NCI-H2029 treated with DMSO at 0.1 percent for 48 hours (cell line): ENCODE data around the gene GPR137.
"Not testable (repeated sequence)": the region's sequence is repeated elsewhere in the genome, so short reads cannot be mapped to it uniquely, and the experiment has no call there.

Experiments
- DNase-seq: peaks from one replicate; lab custom pipeline; 2025; lab: John Stamatoyannopoulos, UW

GPR137 gene, protein sequence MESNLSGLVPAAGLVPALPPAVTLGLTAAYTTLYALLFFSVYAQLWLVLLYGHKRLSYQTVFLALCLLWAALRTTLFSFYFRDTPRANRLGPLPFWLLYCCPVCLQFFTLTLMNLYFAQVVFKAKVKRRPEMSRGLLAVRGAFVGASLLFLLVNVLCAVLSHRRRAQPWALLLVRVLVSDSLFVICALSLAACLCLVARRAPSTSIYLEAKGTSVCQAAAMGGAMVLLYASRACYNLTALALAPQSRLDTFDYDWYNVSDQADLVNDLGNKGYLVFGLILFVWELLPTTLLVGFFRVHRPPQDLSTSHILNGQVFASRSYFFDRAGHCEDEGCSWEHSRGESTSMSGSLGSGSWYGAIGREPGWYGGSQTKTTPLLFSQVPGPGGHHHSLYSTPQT

DNA sequence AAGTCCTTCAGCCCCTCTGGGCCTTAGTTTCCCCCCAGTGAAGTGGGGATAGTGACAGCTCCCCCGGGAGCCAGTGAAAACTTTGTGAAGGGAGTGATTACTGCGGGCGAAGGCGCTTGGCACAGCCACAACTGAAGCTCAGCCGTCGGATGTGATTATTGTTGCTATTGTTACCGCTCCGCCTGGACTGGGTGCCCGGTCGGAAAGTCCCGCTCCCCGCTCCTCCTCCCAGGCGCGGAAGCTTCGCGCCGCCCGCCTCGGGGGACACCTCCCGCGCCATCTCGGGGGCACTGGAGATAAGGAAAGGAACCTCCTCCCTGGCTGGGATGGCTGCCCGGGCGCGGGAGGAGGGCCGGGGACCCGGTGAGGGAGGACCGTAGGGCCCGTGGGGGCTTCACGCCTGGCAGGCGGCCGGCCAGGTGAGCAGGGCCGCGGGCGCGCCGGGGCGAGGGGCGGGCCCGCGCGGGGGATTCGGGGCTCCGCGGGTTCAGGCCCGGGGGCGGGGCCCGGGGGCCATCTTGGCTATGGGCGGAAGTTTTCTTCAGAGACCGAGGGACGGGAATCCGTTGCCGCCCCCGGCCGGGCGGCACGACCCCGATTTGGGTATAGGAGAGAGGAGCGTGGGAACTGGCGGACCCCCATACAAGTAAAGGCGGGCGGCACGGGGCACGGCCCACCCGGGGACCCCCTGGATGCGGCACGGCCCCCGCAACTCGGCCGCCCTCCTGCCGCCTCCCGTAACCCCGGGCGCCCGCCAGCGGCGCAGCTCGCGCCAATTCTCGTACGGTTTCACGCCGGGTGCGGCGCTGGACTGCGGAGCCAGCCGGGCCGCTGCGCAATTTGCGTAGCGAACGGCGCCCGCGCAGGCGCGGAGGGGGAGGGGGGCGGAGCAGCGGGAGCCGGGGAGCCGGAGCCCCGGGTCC is at the start of gene GPR137:
Gene GPR137, plus strand, starts transcription at position 887 of the 923 bp plus-strand sequence. CDS start 677 bp downstream, outside the sequence.
- DNase-seq, result peak; percentile 43

DNA sequence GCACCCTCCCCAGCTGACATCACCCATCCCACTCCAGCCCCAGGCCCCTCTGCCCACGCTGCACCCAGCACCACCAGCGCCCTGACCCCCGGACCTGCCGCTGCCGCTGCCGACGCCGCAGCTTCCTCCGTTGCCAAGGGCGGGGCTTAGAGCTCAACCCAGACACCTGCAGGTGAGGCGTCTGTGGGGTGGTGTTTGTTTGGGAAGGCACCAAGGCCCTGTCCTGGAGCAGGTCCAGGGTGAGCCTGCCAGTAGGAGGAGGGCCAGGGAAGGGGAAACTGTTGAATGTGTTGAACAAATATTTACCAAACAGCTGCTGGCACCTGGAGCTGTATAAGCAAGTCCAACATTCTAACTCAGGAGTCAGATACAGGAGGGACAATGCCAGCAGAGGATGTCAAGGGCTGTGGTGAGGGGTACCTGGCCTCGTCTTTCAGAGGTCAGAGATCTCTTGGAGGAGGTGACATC is 48.1 kb upstream of the GPR137 start:
- DNase-seq, result peak; percentile 94

DNA sequence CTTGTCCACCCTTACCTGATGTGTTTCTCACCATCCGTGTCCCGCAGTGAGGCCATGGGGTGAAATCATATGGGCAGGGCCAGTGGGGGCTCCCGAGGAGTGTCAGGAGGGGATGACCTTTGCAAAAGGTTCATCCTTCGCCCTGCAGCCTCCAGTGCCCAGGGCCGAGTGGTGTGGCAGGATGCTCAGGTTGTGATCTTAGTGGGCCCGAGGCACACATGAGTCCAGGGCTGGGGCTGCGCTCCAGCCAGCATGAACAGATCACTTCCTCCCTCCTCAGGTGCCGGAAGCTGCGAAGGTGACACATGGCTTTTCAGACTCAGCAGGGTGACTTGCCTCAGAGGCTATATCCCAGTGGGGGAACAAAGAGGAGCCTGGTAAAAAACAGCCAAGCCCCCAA is 47.6 kb upstream of the GPR137 start:
- DNase-seq, result no peak

DNA sequence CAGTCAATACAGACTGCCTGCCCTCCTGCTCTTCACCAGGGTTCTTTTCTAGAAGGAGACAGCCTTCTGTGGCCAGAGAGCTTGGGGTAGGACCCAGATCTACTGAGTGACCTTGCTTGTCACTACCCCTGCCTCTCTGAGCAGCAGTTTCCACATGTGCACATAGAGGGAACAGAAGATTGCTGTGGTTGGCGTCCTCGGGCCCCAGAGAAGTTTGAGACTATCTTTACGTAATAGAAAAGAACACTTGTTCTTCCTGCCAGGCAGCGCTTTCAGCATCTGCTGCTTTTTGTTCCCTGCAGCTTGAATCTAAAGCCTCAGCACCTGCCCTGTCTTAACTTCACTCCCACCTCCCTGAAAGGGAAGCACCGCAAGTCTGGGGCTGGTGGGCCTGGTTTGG is 46.6 kb upstream of the GPR137 start:
- DNase-seq, result no peak

DNA sequence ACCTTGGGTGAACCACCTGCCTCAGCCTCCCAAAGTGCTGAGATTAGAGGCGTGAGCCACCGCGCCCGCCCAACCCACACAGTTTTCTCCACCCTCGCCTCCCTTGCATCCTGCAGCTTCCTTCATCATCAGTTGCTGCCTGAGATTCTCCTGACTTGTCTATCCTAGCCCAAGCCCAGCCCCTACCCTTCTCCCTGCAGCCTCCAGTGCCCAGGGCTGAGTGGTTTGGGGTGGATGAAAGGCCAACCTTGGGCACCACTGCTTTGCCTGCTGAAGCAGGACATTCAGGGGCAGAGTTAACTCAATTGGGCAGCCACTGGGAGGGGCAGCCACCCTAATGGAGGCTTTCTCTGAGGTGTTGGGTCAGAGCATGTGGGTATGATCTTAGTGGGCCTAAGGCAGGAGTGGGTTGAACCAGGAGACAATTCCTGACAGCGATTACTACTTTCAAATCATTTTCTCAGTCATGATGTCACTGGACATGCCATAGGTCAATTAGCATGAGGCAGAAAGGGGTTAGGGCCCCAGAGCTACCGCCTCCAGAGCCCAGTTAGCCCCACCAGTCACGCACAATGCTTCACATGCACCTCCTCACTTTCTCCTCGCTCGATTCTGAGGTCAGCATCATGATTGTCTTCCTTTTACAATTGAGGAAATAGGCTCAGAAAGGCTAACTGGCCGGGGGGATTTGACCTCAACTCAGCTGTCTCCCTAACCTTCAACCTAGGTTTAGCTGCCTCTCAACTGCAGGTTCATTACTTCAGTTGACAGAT is 45.8 kb upstream of the GPR137 start:
- no peak for DNase-seq

DNA sequence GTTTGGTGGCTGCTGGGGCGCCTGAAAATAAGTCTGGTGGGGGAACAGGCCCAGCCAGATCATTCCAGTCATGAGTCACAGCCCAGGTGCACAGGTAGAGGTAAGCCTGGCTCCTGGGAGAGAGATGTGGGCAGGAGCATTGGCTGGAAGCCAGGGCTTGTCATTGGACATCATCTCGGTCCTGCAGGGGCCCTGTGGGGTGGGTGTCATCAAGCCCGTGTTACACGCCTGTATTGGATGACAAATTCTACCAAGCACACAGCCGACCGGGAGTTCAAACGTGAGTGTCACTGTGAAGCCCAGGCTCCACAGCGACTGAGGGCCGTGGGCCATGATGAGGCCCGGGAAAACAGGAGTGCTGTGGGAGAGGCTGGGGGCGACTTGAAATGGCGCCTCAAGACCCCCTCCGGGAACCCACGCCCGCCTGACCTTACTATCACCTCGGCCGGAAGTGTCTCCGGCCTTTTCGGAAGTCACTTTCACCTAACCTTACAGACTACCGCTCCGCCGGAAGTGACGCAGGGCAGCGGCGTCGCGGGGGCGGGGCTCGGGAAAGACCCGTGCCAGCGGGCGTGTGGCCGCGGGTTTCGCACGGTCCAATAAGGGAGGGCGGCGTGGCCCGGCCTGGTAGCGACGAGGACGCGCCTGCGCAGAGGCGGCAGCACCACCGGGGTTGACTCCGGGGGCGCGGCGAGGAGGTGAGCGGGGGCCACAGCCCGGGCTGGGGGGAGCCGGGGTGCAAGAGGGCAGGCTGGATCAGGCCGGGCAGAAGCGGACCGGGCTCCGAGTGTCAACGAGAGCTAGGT is 45.0 kb upstream of the GPR137 start, which contains the start of gene FKBP2:
Gene FKBP2, plus strand, starts transcription at position 661 of the 806 bp plus-strand sequence. CDS start 1,293 bp downstream, outside the sequence.
- peak; percentile 82 for DNase-seq

DNA sequence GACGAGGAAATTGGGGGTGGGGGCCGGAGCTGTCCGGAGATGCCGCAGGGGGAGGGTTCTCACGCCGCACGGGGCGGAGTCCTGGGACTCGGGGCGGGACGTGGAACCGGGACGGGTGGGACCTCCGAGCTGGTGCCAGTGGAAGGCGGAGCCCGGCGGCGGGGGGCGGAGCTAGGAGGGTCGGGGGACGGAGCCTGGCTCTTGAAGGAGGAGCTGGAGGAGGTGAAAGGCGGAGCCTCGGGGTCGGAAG is 44.5 kb upstream of the GPR137 start:
- DNase-seq, result peak; percentile 96

DNA sequence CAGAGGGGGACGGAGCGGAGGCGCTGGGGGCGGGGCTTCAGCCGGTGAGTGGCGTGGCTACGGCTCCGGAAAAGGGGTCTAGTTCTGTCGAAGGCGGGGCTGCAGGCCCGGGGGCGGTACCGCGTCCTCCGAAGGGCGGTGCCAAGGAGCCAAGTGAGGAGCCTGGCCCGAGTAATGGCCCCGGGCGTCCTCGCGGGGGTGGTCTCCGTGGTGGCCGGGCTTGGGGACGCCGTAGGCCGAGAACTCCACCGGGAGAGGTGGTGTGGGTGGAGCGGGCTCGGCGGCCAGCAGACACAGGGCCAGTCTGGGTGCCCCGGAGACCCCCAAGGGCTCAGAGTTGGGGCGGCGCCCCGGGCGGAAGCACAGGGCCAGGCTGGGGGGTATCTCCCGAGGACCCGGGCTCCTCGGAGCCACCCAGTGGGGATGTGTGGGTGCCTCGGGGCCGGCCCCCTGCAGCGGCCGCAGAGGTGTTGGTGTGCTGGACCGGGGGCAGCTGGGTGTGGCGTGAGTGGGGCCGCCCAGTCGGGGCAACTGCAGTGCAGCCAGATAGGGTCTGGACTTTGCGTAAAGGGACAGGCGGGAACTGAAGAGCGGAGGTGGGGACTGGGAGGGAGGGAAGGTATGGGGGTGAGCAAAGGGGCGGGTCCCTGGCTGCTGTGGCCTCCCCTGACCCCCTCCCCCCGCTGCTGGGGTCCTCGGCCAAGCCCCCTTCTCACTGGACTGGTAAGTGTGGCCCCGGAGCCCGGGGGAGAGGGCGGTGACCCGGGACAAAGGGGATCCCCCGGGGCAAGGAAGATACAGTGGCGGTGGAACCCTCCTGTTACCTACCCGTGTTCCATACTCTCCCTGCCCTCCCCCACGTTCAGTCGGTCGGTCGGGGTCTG is 43.9 kb upstream of the GPR137 start:
- no peak for DNase-seq

DNA sequence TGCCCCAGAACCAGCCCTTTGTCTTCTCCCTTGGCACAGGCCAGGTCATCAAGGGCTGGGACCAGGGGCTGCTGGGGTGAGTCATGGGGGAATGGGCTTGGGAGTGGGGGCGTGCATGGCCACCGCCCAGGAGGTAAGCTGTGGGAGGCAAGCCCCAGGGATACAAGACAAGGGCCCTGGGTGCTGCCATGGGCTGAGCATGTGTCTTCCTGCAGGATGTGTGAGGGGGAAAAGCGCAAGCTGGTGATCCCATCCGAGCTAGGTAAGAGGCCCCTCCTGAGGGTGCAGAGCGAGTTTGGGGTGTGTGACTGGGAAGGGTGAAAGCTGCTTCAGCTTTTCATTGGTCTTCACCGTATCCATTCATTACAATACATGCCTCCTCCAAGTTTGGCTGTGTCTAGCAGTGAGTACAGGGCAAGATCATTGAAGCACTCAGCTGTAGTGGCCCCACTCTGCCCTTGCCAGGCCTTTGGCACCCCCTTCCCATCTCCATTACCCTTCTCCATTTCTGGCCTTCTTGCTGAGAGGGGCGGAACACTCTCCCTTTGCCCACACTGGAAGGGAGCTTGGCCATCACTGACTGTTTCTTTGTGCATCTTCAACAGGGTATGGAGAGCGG is 42.3 kb upstream of the GPR137 start:
- no peak for DNase-seq

DNA sequence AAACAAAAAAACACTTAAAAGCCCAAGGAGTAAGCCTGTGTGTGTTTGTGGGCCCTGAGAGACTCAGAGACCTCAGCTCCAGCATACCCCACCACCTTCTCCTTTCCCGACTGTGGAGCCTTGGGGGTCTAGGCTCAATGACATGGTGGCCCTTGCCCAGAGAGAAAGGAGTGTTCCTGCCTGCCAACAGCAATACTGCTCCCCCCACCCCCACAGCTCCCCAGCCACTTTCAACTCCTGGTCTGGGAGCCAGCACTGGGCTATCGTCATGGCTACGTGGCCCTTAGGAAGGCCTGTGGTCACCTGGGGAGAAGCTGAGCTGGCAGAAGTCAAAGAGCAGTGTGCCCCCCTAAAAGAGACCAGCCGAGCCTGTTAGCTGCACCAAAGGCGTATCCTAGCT is 41.5 kb upstream of the GPR137 start:
- DNase-seq, result no peak

DNA sequence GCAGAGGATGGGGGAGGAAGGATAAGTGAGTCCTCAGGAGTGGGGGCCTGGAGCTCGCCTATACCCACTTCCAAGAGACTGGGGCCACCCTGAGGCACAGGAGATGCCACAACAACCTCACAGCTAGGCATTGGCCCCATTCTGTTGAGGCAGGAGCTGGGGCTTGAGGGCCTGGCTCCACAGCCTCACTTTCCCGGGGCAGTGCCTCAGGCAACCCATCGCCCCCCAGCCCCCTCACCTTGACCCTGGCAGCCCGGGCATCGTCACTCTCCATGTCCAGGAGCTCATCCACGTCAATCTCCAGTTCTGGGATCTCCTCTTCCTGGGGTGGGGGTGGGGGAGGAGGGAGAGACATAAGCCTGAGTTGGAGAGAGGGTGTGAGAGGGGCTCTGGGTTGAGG is 40.7 kb upstream of the GPR137 start:
- no peak for DNase-seq

DNA sequence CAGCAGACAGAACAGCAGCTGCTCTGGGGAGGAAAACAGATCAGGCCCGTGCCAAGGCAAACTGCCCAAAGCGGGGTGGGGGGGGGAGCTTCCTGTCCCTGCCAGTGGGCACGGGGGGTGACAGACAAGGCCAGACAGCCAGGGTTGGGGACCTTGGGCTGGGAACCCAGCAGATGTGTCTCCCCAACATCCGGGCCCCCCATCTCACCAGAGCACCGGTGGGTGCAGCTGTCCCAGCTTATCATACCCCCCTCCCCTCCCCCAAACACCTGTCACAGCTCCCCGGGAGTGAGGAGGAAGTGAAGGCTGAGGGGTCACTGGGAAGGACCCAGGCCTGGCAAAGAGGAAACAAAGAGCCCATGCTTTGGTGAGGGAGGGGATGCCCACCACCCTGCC is 40.2 kb upstream of the GPR137 start:
- no peak for DNase-seq

DNA sequence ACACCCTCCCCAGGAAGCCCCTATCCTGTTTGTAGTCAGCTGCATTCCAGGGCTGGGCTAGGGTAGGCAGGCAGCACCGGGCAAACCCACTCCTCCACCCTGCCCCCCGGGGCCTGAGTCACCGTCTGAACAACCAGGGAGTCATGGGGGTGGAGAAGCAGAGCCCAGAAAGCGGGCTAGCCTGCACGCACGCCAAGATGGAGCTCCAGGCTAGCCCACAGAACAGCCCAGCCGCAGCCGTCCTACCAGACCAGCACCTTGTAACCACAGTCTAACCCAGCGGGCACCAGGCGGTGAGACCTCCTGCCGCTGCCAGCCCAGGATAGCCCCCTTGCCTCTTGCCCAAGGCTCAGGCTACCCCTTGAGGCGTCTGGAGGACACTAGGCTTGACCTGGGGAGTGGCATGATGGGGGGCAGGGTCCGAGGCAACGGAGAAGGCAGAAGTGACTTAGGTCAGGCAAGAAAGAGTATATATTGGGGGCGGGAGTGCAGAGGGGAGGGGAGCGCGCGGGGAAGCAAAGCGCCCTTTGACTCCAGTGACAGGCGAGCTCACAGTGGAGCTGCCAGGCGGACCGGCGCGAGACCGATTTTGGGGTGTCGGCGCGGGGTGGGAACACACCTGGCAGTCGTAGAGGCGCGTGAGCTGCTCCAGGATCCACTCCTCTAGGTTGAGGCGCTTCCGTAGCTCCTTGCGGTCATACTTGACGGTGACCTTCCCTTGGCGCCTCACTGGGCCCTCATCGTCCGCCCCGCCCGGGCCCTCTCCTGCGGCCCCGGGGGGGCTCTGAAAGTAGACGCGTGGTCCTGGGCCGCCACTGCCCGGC is 39.6 kb upstream of the GPR137 start:
- peak; percentile 51 for DNase-seq

DNA sequence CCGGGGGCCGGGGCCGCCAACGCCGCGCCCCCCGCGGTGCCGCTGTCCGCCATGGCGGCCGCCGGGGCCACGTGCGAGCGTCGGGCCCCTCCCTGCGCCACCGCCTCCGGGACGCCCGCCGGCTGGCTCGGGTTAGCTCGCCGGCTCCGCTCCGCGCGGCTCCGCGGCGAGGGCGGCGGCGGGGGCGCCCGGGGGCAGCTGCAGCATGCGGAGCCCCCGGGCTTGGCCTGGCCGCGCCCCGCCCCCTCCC is 39.1 kb upstream of the GPR137 start:
- DNase-seq, result not testable (repeated sequence)

DNA sequence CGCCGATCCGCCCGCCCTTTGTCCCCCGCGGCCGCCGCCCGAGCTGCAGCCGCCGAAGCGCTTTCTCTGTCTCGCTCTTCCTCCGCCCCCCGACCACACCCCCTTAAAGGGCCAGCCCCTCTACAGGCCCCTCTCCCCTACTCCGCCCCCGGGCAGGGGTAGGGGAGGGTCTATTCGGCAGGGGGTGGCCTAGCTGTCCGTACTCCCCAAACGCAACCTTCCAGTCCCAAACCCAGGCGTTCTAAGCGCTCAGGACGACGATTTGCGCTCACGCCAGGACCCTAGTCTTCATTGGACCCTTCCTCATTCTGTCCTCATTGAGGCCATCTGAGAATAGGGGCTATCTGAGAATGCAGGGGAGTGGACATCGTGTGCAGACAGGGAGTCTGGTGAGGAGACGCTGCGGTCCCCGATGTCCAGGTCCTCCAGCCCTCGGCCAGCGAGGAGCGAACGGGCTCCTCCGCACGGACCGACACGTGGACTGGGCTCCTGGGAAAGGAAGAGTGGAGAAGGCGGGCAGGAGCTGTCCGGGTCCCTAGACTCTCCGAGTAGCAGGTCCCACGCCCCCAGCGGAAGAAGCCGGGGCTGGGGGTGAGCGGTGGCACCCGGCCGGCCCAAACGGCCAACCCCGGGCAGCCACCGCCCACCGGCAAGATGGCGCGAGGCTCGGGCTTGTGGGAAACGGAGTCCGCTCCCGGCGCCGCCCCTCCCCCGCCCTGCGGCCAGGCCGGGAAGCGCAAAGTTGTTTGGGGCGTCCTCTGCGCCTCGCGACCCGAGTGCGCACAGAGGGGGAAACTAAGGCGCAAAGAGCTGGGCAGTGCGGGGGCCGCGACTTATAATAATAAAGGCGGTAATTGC is 38.5 kb upstream of the GPR137 start, which contains the start of gene PPP1R14B:
Gene PPP1R14B, minus strand, starts transcription at position 73 of the 858 bp plus-strand sequence. CDS start 270 bp downstream, outside the sequence.
- peak; percentile 75 for DNase-seq

DNA sequence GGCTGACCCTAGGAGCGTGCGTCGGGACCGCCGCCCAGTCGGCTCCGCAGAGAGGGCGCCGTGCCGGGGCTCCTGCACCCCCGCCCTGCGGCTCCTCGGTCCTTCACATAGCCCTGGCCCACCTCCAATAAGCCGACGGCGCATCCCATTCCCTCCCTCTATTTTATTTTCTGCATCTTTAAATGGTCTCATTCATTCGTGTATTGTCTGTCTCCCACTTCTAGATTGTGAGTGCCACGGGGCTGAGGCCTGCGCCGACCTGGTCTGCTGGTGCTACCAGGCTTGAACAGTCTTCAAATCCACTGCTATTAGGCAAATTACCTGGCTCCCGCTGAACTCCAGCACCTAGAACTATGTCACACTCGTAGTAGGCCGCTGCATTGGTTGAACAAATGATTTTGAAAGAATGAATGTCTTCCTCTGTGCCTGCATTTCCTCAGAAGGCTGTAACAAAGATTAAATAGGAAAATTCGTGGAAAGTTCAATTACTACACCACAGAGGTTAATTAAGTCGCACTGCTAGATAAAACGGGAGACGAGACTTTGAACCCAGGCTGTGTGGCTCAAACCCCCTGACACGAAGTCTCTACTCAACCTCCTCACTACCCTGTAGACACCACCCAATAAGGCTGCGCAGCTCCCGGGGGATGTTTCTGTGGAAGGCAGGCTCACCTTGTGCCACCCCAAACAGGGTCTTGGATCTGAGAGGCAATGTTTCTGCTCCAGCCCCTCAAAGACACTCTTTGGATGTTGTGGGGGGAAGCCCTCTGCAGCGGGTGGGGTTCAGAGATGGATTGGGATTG is 37.7 kb upstream of the GPR137 start:
- DNase-seq, result no peak

DNA sequence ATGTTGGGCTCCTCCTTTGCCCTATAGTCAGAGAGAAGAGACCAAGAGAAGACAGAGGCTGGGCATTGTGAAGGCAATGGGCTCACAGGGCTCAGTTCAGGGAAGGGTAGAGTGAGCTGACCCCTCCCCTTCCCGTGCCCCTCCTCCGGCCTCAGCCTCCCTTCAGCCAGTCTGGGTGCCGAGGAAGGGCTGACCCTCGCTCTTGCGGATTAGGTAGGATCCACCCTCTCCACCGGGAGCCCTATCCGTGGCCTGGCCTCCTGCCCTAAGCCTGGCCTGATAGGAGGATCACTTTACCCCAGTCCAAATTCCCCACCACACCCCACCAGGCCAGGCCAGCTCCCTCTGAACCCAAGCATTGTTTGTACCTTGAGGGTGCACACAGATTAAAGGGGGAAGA is 37.1 kb upstream of the GPR137 start:
- DNase-seq, result no peak
